Measurements from ENCODE around the gene SGPL1.

SGPL1 gene

GRCh38 chr10:70872291-70872690 lies 56.5 kb downstream of the SGPL1 start:
- H3K36me3 ChIP-seq (ENCODE audit: control insufficient read depth, insufficient read depth, low read length): peaks cover 25% of the 10 kb centered on the region

GRCh38 chr10:70874061-70874460 lies 58.3 kb downstream of the SGPL1 start:
- H3K27ac ChIP-seq (ENCODE audit: insufficient read depth, low read length, poor library complexity, severe bottlenecking): no peak overlapping the region
- no peak overlapping the region for H3K4me3 ChIP-seq (ENCODE audit: insufficient read depth, low read depth, low read length, poor library complexity, severe bottlenecking)
- H3K27me3 ChIP-seq (replicated peaks; ENCODE audit: control insufficient read depth, insufficient read depth, low read length, poor library complexity, severe bottlenecking): no peaks in the 10 kb centered on the region
- peaks cover 35% of the 10 kb centered on the region for H3K36me3 ChIP-seq (ENCODE audit: control insufficient read depth, insufficient read depth, low read length)
- H3K9me3 ChIP-seq (ENCODE audit: control insufficient read depth, low read length): no peaks in the 10 kb centered on the region
- DNase-seq: no peak
- H3K4me1 ChIP-seq (ENCODE audit: control insufficient read depth, insufficient read depth, low read length, poor library complexity, severe bottlenecking): no peaks in the 10 kb centered on the region

More at GRCh38 chr10:70872291-70872690, 56.5 kb downstream of the SGPL1 start:
- no peaks in the 10 kb centered on the region for H3K27me3 ChIP-seq (replicated peaks; ENCODE audit: control insufficient read depth, insufficient read depth, low read length, poor library complexity, severe bottlenecking)
- no peak overlapping the region for H3K27ac ChIP-seq (ENCODE audit: insufficient read depth, low read length, poor library complexity, severe bottlenecking)
- H3K4me3 ChIP-seq (ENCODE audit: insufficient read depth, low read depth, low read length, poor library complexity, severe bottlenecking): no peak overlapping the region
- H3K9me3 ChIP-seq (ENCODE audit: control insufficient read depth, low read length): no peaks in the 10 kb centered on the region
- DNase-seq: no peak
- no peaks in the 10 kb centered on the region for H3K4me1 ChIP-seq (ENCODE audit: control insufficient read depth, insufficient read depth, low read length, poor library complexity, severe bottlenecking)

- Histone ChIP-seq H3K4me1 (ENCODE audit: control insufficient read depth, insufficient read depth, low read length, poor library complexity, severe bottlenecking) (no peaks in the 10 kb centered on the region), H3K27ac (ENCODE audit: insufficient read depth, low read length, poor library complexity, severe bottlenecking) (no peak overlapping the region), H3K4me3 (ENCODE audit: insufficient read depth, low read depth, low read length, poor library complexity, severe bottlenecking) (no peak overlapping the region), H3K9me3 (ENCODE audit: control insufficient read depth, low read length) (no peaks in the 10 kb centered on the region), H3K27me3 (replicated peaks; ENCODE audit: control insufficient read depth, insufficient read depth, low read length, poor library complexity, severe bottlenecking) (no peaks in the 10 kb centered on the region), H3K36me3 (ENCODE audit: control insufficient read depth, insufficient read depth, low read length) (peaks cover 25% of the 10 kb centered on the region)
- no peak for DNase-seq
Measured at GRCh38 chr10:70879207-70879606, 63.5 kb downstream of the SGPL1 start.

GRCh38 chr10:70880077-70880534 lies 64.4 kb downstream of the SGPL1 start:
- peak; percentile 30 to 61 (median 46) for DNase-seq
- H3K36me3 ChIP-seq (ENCODE audit: control insufficient read depth, insufficient read depth, low read length): peaks cover 27% of the 10 kb centered on the region
- H3K27ac ChIP-seq (ENCODE audit: insufficient read depth, low read length, poor library complexity, severe bottlenecking): no peak overlapping the region
- H3K9me3 ChIP-seq (ENCODE audit: control insufficient read depth, low read length): no peaks in the 10 kb centered on the region
- no peak overlapping the region for H3K4me3 ChIP-seq (ENCODE audit: insufficient read depth, low read depth, low read length, poor library complexity, severe bottlenecking)
- no peaks in the 10 kb centered on the region for H3K4me1 ChIP-seq (ENCODE audit: control insufficient read depth, insufficient read depth, low read length, poor library complexity, severe bottlenecking)
- H3K27me3 ChIP-seq (replicated peaks; ENCODE audit: control insufficient read depth, insufficient read depth, low read length, poor library complexity, severe bottlenecking): no peaks in the 10 kb centered on the region

GRCh38 chr10:70884741-70885140 lies 69.0 kb downstream of the SGPL1 start:
- no peaks in the 10 kb centered on the region for H3K27me3 ChIP-seq (replicated peaks; ENCODE audit: control insufficient read depth, insufficient read depth, low read length, poor library complexity, severe bottlenecking)

GRCh38 chr10:70885481-70885880 lies 69.7 kb downstream of the SGPL1 start:
- H3K27ac ChIP-seq (ENCODE audit: insufficient read depth, low read length, poor library complexity, severe bottlenecking): no peak overlapping the region
- peaks cover 12% of the 10 kb centered on the region for H3K4me1 ChIP-seq (ENCODE audit: control insufficient read depth, insufficient read depth, low read length, poor library complexity, severe bottlenecking)
- no peaks in the 10 kb centered on the region for H3K27me3 ChIP-seq (replicated peaks; ENCODE audit: control insufficient read depth, insufficient read depth, low read length, poor library complexity, severe bottlenecking)
- H3K4me3 ChIP-seq (ENCODE audit: insufficient read depth, low read depth, low read length, poor library complexity, severe bottlenecking): no peak overlapping the region
- no peak for DNase-seq
- H3K36me3 ChIP-seq (ENCODE audit: control insufficient read depth, insufficient read depth, low read length): peaks cover 3% of the 10 kb centered on the region
- H3K9me3 ChIP-seq (ENCODE audit: control insufficient read depth, low read length): no peaks in the 10 kb centered on the region

More at GRCh38 chr10:70884741-70885140, 69.0 kb downstream of the SGPL1 start:
- no peak overlapping the region for H3K27ac ChIP-seq (ENCODE audit: insufficient read depth, low read length, poor library complexity, severe bottlenecking)
- DNase-seq: no peak
- peaks cover 12% of the 10 kb centered on the region for H3K4me1 ChIP-seq (ENCODE audit: control insufficient read depth, insufficient read depth, low read length, poor library complexity, severe bottlenecking)
- no peak overlapping the region for H3K4me3 ChIP-seq (ENCODE audit: insufficient read depth, low read depth, low read length, poor library complexity, severe bottlenecking)
- peaks cover 3% of the 10 kb centered on the region for H3K36me3 ChIP-seq (ENCODE audit: control insufficient read depth, insufficient read depth, low read length)
- no peaks in the 10 kb centered on the region for H3K9me3 ChIP-seq (ENCODE audit: control insufficient read depth, low read length)

- Histone ChIP-seq H3K27me3 (replicated peaks; ENCODE audit: control insufficient read depth, insufficient read depth, low read length, poor library complexity, severe bottlenecking) (no peaks in the 10 kb centered on the region), H3K4me3 (ENCODE audit: insufficient read depth, low read depth, low read length, poor library complexity, severe bottlenecking) (no peak overlapping the region), H3K4me1 (ENCODE audit: control insufficient read depth, insufficient read depth, low read length, poor library complexity, severe bottlenecking) (peaks cover 12% of the 10 kb centered on the region), H3K9me3 (ENCODE audit: control insufficient read depth, low read length) (no peaks in the 10 kb centered on the region), H3K27ac (ENCODE audit: insufficient read depth, low read length, poor library complexity, severe bottlenecking) (no peak overlapping the region), H3K36me3 (ENCODE audit: control insufficient read depth, insufficient read depth, low read length) (peaks cover 3% of the 10 kb centered on the region)
- no peak for DNase-seq
Measured at GRCh38 chr10:70885931-70886903, 70.5 kb downstream of the SGPL1 start.

- Histone ChIP-seq H3K27me3 (replicated peaks; ENCODE audit: control insufficient read depth, insufficient read depth, low read length, poor library complexity, severe bottlenecking) (no peaks in the 10 kb centered on the region), H3K4me1 (ENCODE audit: control insufficient read depth, insufficient read depth, low read length, poor library complexity, severe bottlenecking) (peaks cover 12% of the 10 kb centered on the region), H3K27ac (ENCODE audit: insufficient read depth, low read length, poor library complexity, severe bottlenecking) (peak overlapping the region; percentile 74), H3K4me3 (ENCODE audit: insufficient read depth, low read depth, low read length, poor library complexity, severe bottlenecking) (peak overlapping the region; percentile 96), H3K36me3 (ENCODE audit: control insufficient read depth, insufficient read depth, low read length) (peaks cover 3% of the 10 kb centered on the region), H3K9me3 (ENCODE audit: control insufficient read depth, low read length) (no peaks in the 10 kb centered on the region)
- DNase-seq: no peak
Measured at GRCh38 chr10:70886921-70887665, 71.3 kb downstream of the SGPL1 start.

- no peaks in the 10 kb centered on the region for H3K9me3 ChIP-seq (ENCODE audit: control insufficient read depth, low read length)
- peak; percentile 34 to 57 (median 55) for DNase-seq
- peak within 1 kb of the TSS; percentile 96 for H3K4me3 ChIP-seq (ENCODE audit: insufficient read depth, low read depth, low read length, poor library complexity, severe bottlenecking)
- H3K36me3 ChIP-seq (ENCODE audit: control insufficient read depth, insufficient read depth, low read length): peaks cover 3% of the 10 kb centered on the region
- peak within 1 kb of the TSS; percentile 74 for H3K27ac ChIP-seq (ENCODE audit: insufficient read depth, low read length, poor library complexity, severe bottlenecking)
- H3K27me3 ChIP-seq (replicated peaks; ENCODE audit: control insufficient read depth, insufficient read depth, low read length, poor library complexity, severe bottlenecking): no peaks in the 10 kb centered on the region
- H3K4me1 ChIP-seq (ENCODE audit: control insufficient read depth, insufficient read depth, low read length, poor library complexity, severe bottlenecking): peaks cover 12% of the 10 kb centered on the region
Measured at GRCh38 chr10:70887804-70888800, 72.4 kb downstream of the SGPL1 start, which contains the start of gene PCBD1. PCBD1 (minus strand) TSS chr10:70888565; CDS start chr10:70888533, 32 bp downstream.

Measured in effector memory CD4-positive, alpha-beta T cell (primary cell).